Vagina (tissue), 2 donors: ENCODE data around the gene CAPN15. TPM values are rescaled to one million over a fixed set of nuclear protein-coding genes. Genes with fewer than 3 reads are reported as not detected.

ENCODE experiments used
- DNase-seq, 2 donors: peaks; one replicate each; pipeline ENCODE4 v3.0.0-alpha.2; 2017; ENCODE audit errors: extremely low spot score in 2 of 2
- H3K27ac ChIP-seq: fragments of 200-600 bp; sonication (generic); one replicate; pipeline ENCODE4 v1.5.1; 2019
- H3K27me3 ChIP-seq: fragments of 200-600 bp; sonication (generic); one replicate; pipeline ENCODE4 v1.5.1; 2019
- H3K36me3 ChIP-seq, 2 donors: fragments of 200-600 bp; sonication (generic); one replicate each; pipeline ENCODE4 v1.5.1; 2017 to 2019
- H3K4me1 ChIP-seq: fragments of 200-600 bp; sonication (generic); one replicate; pipeline ENCODE4 v1.5.1; 2019
- H3K4me3 ChIP-seq, 2 donors: fragments of 200-600 bp; sonication (generic); 1 replicate in 1 of 2; 2 replicates in 1 of 2; pipeline ENCODE4 v1.5.1; 2016 to 2019
- H3K9me3 ChIP-seq: fragments of 200-600 bp; sonication (generic); one replicate; pipeline ENCODE4 v1.5.1; 2019
- POLR2A ChIP-seq, 2 donors: fragments of 450-650 bp; IDR thresholded peaks; one replicate each; pipeline ENCODE4 v1.6.1; 2017; ENCODE audit warnings: antibody characterized with exemption in 2 of 2, mild to moderate bottlenecking in 2 of 2, moderate library complexity in 2 of 2
- POLR2AphosphoS5 ChIP-seq, 2 donors: sonication (generic); formaldehyde crosslinking; IDR thresholded peaks; one replicate each; pipeline ENCODE4 v1.9.0; 2017; ENCODE audit warnings: antibody characterized with exemption in 2 of 2, mild to moderate bottlenecking in 2 of 2, low read depth in 1 of 2; ENCODE audit not compliant: insufficient read depth in 1 of 2
- intact Hi-C: fragments of 100-400 bp; cut with DNase I; formaldehyde crosslinking; loops from one replicate; pipeline ENCODE4 v1.15.1; 2023
- total RNA-seq: library from RNA; depleted of rRNA; stranded (reverse); fragments of >200 nt; gene quantifications from one replicate; pipeline ENCODE4 v1.2.3, GENCODE V29; 2016
- TF ChIP-seq, protein P1 (sequence below), 3 experiments: fragments of 450-650 bp in 2 of 3; fragments of 200-600 bp in 1 of 3; sonication (generic) in 1 of 3; IDR thresholded peaks; one replicate each; pipeline ENCODE4 v1.5.1; 2017 to 2019; ENCODE audit warnings: antibody characterized with exemption in 3 of 3, mild to moderate bottlenecking in 2 of 3, moderate library complexity in 2 of 3

The CAPN15 gene
- total RNA-seq, 1 donor from 2014 or later: 38.3 TPM

DNA sequence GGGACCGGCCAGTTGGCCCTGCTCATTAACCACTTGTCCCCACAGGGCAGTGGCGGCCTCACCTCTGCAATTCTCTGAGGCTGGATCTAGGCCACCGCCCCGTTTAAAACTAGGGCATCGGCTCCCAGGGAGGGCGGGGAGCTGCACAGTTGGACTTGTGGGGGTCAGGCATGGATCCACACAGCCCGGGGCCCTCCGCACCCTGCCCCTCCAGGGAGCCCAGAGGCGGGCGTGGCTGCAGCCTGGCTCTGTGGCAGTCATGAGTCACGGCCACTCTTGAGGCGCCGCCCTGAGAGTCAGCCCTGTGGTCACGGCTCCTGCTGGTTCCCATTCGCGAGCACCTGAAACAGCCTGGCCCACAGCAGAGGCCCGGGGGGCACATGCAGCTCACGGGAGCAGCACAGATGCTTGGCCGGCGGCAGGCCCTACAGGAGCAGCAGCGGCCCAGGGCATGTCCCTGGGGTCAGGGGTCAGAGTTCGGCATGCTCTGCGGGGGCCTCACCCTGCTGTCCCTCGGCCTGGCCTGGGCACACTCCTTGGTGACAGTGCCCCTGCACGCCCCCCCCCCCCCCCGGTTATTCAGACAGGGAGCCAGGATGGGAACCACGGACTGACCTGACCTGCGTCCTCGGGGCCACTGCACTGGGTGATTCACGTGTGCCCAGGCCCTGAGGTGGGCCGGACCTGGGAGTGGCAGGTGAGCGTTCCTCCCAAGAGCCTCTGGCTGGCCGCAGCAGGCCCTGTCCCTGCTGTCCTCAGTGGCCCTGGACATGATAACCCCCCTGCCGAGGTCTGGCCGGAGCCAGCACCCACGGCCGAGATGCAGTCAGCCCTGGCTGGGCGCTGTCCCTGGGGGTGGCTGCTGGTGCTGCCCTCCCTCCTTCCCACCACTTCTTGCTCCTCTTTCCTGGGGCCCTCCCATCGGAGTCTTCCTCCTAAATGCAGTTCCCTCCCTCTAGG, 8.2 kb downstream of the CAPN15 start:
- TF ChIP-seq, protein P1, sequence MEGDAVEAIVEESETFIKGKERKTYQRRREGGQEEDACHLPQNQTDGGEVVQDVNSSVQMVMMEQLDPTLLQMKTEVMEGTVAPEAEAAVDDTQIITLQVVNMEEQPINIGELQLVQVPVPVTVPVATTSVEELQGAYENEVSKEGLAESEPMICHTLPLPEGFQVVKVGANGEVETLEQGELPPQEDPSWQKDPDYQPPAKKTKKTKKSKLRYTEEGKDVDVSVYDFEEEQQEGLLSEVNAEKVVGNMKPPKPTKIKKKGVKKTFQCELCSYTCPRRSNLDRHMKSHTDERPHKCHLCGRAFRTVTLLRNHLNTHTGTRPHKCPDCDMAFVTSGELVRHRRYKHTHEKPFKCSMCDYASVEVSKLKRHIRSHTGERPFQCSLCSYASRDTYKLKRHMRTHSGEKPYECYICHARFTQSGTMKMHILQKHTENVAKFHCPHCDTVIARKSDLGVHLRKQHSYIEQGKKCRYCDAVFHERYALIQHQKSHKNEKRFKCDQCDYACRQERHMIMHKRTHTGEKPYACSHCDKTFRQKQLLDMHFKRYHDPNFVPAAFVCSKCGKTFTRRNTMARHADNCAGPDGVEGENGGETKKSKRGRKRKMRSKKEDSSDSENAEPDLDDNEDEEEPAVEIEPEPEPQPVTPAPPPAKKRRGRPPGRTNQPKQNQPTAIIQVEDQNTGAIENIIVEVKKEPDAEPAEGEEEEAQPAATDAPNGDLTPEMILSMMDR (IDR thresholded peaks at IDR 0.05): no peak
- no peak for TF ChIP-seq POLR2A (IDR thresholded peaks at IDR 0.05)
- no peak for TF ChIP-seq POLR2AphosphoS5 (IDR thresholded peaks at IDR 0.05; ENCODE audit: insufficient read depth in 1 of 2, low read depth in 1 of 2)
- no peak overlapping the region for H3K4me3 ChIP-seq
- H3K36me3 ChIP-seq: peaks cover 0 to 16% of the 10 kb centered on the region in 2 donors
- H3K27ac ChIP-seq: no peak overlapping the region
- H3K4me1 ChIP-seq: peaks cover 29% of the 10 kb centered on the region
- intact Hi-C loops: no loop called here
- no peaks in the 10 kb centered on the region for H3K9me3 ChIP-seq
- H3K27me3 ChIP-seq: no peaks in the 10 kb centered on the region
- no peak for DNase-seq

DNA sequence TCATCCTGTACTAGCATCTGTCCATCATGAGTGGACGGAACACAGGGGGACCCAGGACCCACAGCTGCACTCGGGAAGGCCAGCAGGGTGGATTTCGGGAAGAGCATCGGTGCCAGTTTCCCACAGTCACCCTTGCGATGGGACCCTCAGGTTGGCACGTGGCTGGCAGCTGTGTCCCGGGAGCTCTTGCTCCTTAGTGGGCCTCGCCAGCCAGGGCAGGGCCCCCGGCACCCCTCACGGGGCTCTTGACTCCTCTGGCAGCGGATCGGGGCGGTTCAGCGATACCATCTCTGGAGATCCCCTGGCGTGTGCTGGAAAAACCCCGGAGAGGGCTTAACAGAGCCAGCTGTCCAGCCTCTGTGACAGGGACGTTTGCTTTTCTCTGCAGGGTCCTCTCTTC, 9.2 kb downstream of the CAPN15 start:
- no peaks in the 10 kb centered on the region for H3K27me3 ChIP-seq
- intact Hi-C loops: no loop called here
- H3K4me3 ChIP-seq: no peak overlapping the region
- no peak overlapping the region for H3K27ac ChIP-seq
- DNase-seq: no peak
- peaks cover 0 to 16% of the 10 kb centered on the region in 2 donors for H3K36me3 ChIP-seq
- TF ChIP-seq, protein P1 (IDR thresholded peaks at IDR 0.05): no peak
- TF ChIP-seq POLR2A (IDR thresholded peaks at IDR 0.05): no peak
- no peak for TF ChIP-seq POLR2AphosphoS5 (IDR thresholded peaks at IDR 0.05; ENCODE audit: insufficient read depth in 1 of 2, low read depth in 1 of 2)
- H3K4me1 ChIP-seq: peaks cover 24% of the 10 kb centered on the region
- no peaks in the 10 kb centered on the region for H3K9me3 ChIP-seq

DNA sequence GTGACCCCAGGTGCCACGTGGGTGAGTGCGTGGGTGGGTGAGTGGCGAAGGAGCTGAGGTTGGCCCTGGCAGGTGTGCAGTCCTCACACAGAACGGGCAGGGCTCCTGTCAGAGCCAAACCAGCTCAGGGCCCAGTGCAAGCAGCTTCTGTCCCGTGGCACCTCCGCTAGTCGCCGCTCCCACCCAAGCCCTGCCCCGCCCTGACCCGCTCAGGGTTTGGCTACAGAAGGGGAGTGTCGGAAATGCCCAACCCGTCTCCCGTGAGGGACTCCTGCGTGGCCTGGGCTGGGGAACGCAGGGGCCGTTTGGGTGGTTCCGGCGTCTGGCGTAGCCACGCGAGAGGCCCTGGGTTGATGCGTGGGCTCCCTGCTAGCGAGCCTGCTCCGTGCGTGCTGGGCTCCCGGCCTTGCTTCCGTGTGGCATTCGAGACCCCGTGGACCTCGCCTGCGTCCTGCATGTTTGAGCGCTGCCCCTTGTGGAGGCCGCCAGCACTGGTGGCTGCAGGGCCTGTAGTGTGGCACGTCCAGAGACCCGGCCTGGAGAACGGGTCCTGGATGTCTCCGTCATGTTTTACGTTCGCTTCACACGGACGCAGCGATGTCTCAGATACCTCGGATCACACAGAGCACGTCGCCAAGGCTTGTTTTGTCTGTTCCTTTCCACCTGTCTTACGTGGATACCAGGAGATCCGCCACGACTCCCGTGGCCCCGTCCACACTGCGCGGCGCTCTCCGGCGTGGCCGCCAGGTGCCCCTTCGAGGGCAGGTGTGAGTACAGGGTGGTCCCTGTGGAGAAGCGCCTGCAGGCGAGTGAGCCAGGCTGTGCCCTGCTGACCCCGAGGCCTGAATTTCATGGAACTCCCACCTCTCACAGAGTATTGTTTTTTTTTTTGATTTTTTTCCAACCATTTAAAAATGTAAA, 10.2 kb downstream of the CAPN15 start:
- Histone ChIP-seq H3K9me3 (no peaks in the 10 kb centered on the region), H3K36me3 (peaks cover 0 to 16% of the 10 kb centered on the region in 2 donors), H3K27me3 (no peaks in the 10 kb centered on the region), H3K4me1 (peaks cover 24% of the 10 kb centered on the region), H3K4me3 (no peak overlapping the region), H3K27ac (no peak overlapping the region)
- DNase-seq: no peak
- intact Hi-C loops: no loop called here
- no peak for TF ChIP-seq POLR2AphosphoS5 (IDR thresholded peaks at IDR 0.05; ENCODE audit: insufficient read depth in 1 of 2, low read depth in 1 of 2)
- TF ChIP-seq, protein P1 (IDR thresholded peaks at IDR 0.05): no peak
- TF ChIP-seq POLR2A (IDR thresholded peaks at IDR 0.05): no peak

DNA sequence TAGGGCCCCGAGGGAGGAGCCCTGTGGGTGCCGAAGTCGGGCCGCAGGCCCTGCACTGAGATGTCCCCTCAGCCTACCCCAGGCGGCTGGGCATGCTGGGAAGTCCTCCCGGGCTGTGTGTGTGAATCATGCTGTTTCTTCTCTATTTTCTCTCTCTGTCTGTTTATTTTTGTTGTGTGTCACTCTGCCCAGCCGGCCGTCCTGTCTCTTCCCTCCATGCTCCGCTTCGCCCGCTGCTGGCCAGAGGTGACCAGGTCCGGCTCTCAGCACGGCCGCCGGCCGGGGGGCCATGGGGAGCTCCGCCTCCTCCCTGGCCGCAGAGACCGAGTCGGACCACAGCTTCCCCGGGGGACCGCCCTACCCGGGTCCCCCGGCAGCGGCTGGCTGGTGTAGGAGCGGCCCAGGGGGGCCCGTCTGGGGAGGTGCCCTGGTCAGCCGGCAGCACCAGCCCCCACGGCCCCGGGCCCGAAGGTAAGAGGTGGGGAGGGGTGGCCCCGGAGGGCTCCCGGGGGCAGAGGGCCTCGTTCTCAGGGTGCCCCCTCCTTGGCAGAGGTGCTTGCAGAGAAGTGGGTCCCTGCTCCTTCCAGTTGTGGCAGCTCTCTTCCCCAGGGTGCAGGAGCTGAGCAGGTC, 12.5 kb downstream of the CAPN15 start:
- no peak for DNase-seq
- TF ChIP-seq POLR2A (IDR thresholded peaks at IDR 0.05) (no peak), POLR2AphosphoS5 (IDR thresholded peaks at IDR 0.05; ENCODE audit: insufficient read depth in 1 of 2, low read depth in 1 of 2) (no peak)
- TF ChIP-seq, protein P1 (IDR thresholded peaks at IDR 0.05): no peak
- H3K27me3 ChIP-seq: no peaks in the 10 kb centered on the region
- no peak overlapping the region for H3K4me3 ChIP-seq
- H3K9me3 ChIP-seq: no peaks in the 10 kb centered on the region
- peaks cover 0 to 16% of the 10 kb centered on the region in 2 donors for H3K36me3 ChIP-seq
- intact Hi-C loops: no loop called here
- peaks cover 5% of the 10 kb centered on the region for H3K4me1 ChIP-seq
- no peak overlapping the region for H3K27ac ChIP-seq
